Astrocyte of the spinal cord (primary cell): ENCODE measurements around the gene ACOT2.
"Not testable (repeated sequence)": the region's sequence is repeated elsewhere in the genome, so short reads cannot be mapped to it uniquely, and the experiment has no call there.

Experiments used
- DNase-seq: peaks from one replicate; pipeline ENCODE4 v3.0.0; 2011; ENCODE audit warnings: low read depth, low spot score
- H3K4me3 ChIP-seq: 2 replicates; pipeline ENCODE4 v1.5.1; 2011; ENCODE audit warnings: low read depth, mild to moderate bottlenecking, low read length, moderate library complexity
- in situ Hi-C: cut with HindIII; loops from 2 replicates; pipeline ENCODE4 v1.10.0; 2017; ENCODE audit warnings: low sequenced_read_pairs
- TF ChIP-seq, protein P1 (sequence below): IDR thresholded peaks from 2 replicates; pipeline ENCODE4 v1.5.1; 2012; ENCODE audit warnings: low read depth, mild to moderate bottlenecking, low read length, inconsistent platforms

ACOT2 gene

GRCh38 chr14:73567951-73568885 is 795 bp upstream of the ACOT2 start:
- peak; percentile 6 for DNase-seq
- H3K4me3 ChIP-seq, result peak overlapping the region; percentile 54
- in situ Hi-C loops, result no loop called here
- TF ChIP-seq, protein P1, sequence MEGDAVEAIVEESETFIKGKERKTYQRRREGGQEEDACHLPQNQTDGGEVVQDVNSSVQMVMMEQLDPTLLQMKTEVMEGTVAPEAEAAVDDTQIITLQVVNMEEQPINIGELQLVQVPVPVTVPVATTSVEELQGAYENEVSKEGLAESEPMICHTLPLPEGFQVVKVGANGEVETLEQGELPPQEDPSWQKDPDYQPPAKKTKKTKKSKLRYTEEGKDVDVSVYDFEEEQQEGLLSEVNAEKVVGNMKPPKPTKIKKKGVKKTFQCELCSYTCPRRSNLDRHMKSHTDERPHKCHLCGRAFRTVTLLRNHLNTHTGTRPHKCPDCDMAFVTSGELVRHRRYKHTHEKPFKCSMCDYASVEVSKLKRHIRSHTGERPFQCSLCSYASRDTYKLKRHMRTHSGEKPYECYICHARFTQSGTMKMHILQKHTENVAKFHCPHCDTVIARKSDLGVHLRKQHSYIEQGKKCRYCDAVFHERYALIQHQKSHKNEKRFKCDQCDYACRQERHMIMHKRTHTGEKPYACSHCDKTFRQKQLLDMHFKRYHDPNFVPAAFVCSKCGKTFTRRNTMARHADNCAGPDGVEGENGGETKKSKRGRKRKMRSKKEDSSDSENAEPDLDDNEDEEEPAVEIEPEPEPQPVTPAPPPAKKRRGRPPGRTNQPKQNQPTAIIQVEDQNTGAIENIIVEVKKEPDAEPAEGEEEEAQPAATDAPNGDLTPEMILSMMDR, result no peak

- DNase-seq, in situ Hi-C loops: not testable (repeated sequence)
- H3K4me3 ChIP-seq, result peak overlapping the region; percentile 54
These were observed 178 bp upstream of the ACOT2 start for GRCh38 chr14:73568886-73569184.

GRCh38 chr14:73570913-73571312 is 1.9 kb downstream of the ACOT2 start:
- in situ Hi-C loops, H3K4me3 ChIP-seq: not testable (repeated sequence)
- DNase-seq, result peak; percentile 30
- TF ChIP-seq, protein P1, result peak; percentile 58

- in situ Hi-C loops, result not testable (repeated sequence)
These were observed 4.0 kb downstream of the ACOT2 start for GRCh38 chr14:73573034-73573433.

GRCh38 chr14:73573740-73574139 is 4.7 kb downstream of the ACOT2 start:
- in situ Hi-C loops, H3K4me3 ChIP-seq, DNase-seq: not testable (repeated sequence)

More at GRCh38 chr14:73573034-73573433, 4.0 kb downstream of the ACOT2 start:
- not testable (repeated sequence) for H3K4me3 ChIP-seq, DNase-seq

DNA sequence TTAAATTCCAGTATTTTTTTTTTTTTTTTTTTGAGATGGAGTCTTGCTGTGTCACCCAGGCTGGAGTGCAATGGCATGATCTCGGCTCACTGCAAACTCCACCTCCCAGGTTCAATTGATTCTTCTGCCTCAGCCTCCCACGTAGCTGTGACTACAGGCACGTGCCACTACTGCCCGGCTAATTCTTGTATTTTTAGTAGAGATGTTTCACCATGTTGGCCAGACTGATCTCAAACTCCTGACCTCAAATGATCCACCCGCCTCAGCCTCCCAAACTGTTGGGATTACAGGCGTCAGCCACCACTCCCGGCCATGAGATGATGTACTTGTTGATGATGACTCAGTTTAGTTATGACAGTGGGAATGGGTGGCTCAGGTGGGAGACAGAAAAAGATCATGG is 5.2 kb downstream of the ACOT2 start:
- DNase-seq, in situ Hi-C loops, H3K4me3 ChIP-seq: not testable (repeated sequence)

DNA sequence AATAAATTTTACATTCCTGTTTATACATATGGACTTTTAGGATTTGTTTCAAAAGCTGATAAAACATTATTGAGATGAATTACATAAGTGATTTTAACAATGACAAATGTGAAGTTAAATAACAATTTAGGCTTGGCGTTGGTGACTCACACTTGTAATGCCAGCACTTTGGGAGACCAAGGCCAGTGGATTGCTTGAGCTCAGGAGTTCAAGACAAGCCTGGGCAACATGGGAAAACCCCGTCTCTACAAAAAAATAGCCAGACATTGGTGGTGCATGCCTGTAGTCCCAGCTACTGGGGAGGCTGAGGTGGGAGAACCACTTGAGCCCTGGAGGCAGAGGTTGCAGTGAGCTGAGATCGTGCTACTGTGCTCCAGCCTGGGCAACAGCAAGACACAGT is 7.4 kb downstream of the ACOT2 start:
- DNase-seq, result no peak
- TF ChIP-seq, protein P1, result no peak
- H3K4me3 ChIP-seq, result no peak overlapping the region
- in situ Hi-C loops, result no loop called here

DNA sequence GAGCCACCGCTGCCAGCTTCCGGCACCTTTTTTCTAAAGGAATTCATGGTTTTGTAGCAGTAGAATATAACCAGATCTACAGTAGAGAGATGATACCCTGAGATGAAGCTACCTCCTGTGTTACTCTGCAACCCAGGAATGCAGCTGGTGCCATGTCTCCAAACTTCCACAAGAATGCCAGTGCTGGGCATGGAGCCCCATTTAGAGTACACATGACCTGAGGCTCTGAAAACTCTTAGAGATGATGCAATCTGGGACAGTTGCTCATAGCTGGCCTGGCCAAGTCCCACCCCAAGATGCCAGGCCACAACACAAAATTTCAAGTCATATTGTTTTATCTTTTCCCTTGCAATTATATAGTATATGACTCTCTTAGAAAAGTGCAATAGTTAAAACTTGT is 8.2 kb downstream of the ACOT2 start:
- in situ Hi-C loops, H3K4me3 ChIP-seq, DNase-seq: not testable (repeated sequence)

DNA sequence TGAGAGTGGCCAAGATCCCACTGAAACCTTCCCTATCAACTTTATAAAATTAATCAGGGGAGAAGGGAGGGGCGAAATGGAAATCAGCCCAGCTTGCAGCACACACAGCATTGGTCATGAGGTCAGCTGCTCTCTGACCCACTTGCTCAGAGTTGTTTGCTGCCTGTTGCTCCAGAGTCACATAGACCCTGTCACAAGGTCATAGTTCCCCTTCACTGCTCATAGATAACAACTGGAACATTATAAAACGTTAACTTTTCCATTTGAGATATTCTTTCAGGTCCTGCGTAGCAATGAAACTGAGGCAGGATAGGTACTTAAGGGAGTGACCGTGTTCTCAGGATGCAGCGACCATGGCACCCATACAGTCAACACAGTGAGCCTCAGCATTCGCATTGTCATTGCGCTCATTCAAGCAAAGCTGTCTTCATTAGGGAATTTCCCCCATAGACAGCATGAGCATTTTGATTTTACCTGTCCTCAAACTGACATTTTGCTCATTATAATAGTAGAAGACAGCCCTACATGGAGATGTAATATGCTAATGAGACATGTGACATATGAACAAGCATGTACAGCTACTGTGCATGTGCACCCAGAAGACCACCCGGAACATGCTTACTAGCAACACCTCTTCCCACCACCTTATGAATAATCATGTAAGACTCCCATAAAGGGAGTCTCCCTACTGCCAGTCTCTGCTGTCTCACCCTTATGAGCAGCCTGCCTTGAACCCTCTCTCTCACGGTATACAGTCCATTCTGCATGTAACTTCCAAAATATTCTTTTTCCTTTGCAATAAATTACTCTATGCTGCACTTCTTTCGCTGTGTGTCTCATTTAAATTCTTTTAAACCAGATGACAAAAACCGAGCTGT is 13.3 kb downstream of the ACOT2 start:
- DNase-seq, in situ Hi-C loops, H3K4me3 ChIP-seq: not testable (repeated sequence)
